Limb (tissue), 2 donors: Measurements from ENCODE around the gene GPR176.
"Not testable (repeated sequence)": the region's sequence is repeated elsewhere in the genome, so short reads cannot be mapped to it uniquely, and the experiment has no call there.

Experiments used
- DNase-seq, 2 donors: peaks; one replicate each; pipeline ENCODE4 v3.0.0-alpha.2; 2016; ENCODE audit errors: extremely low spot score in 2 of 2

Gene GPR176

GRCh38 chr15:39935241-39935640 lies 15.2 kb upstream of the GPR176 start:
- DNase-seq, result no peak

- peak in 1 of 2 donors; percentile 6 for DNase-seq
These were observed 14.5 kb upstream of the GPR176 start for GRCh38 chr15:39934397-39935071.

- no peak for DNase-seq
These were observed 11.5 kb upstream of the GPR176 start for GRCh38 chr15:39931615-39932014.

GRCh38 chr15:39926526-39926925 lies 6.5 kb upstream of the GPR176 start:
- DNase-seq, result no peak

GRCh38 chr15:39925112-39925842 lies 5.2 kb upstream of the GPR176 start:
- no peak for DNase-seq

- no peak for DNase-seq
These were observed 4.4 kb upstream of the GPR176 start for GRCh38 chr15:39924437-39924836.

- DNase-seq, result no peak
These were observed 2.5 kb upstream of the GPR176 start for GRCh38 chr15:39922462-39923092.

GRCh38 chr15:39921274-39921638 lies 1.2 kb upstream of the GPR176 start:
- DNase-seq, result no peak

- DNase-seq, result peak; percentile 78 to 91
These were observed 626 bp upstream of the GPR176 start for GRCh38 chr15:39920510-39921273.

GRCh38 chr15:39919411-39919747 lies 687 bp downstream of the GPR176 start:
- DNase-seq, result no peak

- DNase-seq, result no peak
These were observed 1.2 kb downstream of the GPR176 start for GRCh38 chr15:39918688-39919385.

GRCh38 chr15:39914977-39915376 lies 5.1 kb downstream of the GPR176 start:
- no peak for DNase-seq

GRCh38 chr15:39909007-39909406 lies 11.1 kb downstream of the GPR176 start:
- DNase-seq, result no peak

- DNase-seq, result no peak
These were observed 11.9 kb downstream of the GPR176 start for GRCh38 chr15:39908186-39908585.

GRCh38 chr15:39907216-39907615 lies 12.8 kb downstream of the GPR176 start:
- DNase-seq, result no peak

GRCh38 chr15:39904115-39904514 lies 16.0 kb downstream of the GPR176 start:
- no peak for DNase-seq

GRCh38 chr15:39898317-39898716 lies 21.7 kb downstream of the GPR176 start:
- no peak for DNase-seq

- no peak for DNase-seq
These were observed 23.2 kb downstream of the GPR176 start for GRCh38 chr15:39896846-39897245.

- no peak for DNase-seq
These were observed 24.0 kb downstream of the GPR176 start for GRCh38 chr15:39896101-39896500.

- DNase-seq, result not testable (repeated sequence)
These were observed 27.0 kb downstream of the GPR176 start for GRCh38 chr15:39893051-39893450.

- no peak for DNase-seq
These were observed 27.6 kb downstream of the GPR176 start for GRCh38 chr15:39892418-39892817.
